DMS53 treated with DMSO at 0.1 percent for 48 hours (cell line): ENCODE measurements around the gene DSG2.

Experiments used
- DNase-seq: peaks from one replicate; lab custom pipeline; 2025; ENCODE audit not compliant: unreplicated experiment; lab: John Stamatoyannopoulos, UW

DSG2 gene

GRCh38 chr18:31551883-31552282 is 53.9 kb downstream of the DSG2 start:
- no peak for DNase-seq

GRCh38 chr18:31553800-31554199 is 55.8 kb downstream of the DSG2 start:
- no peak for DNase-seq

DNA sequence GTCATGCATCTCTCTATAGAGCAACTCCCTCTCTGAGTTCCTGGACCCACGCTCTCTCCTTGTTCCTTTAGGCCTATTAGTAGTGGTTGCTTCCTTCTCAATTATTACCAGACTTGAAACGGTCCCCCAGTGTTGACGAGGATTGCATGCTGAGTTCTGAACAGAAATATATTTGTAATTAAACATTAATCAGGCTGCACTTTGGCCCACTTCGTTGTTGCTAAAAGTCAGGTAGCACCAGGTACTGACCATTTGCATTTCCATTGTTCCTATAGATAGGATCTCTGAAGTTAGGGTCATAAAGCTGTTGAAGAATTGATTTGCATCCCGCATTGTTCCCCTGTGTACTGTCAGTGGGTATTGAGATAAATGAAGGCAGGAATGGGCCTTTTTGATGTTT is 56.8 kb downstream of the DSG2 start:
- no peak for DNase-seq

GRCh38 chr18:31555971-31556747 is 58.2 kb downstream of the DSG2 start:
- DNase-seq, result peak; percentile 58

DNA sequence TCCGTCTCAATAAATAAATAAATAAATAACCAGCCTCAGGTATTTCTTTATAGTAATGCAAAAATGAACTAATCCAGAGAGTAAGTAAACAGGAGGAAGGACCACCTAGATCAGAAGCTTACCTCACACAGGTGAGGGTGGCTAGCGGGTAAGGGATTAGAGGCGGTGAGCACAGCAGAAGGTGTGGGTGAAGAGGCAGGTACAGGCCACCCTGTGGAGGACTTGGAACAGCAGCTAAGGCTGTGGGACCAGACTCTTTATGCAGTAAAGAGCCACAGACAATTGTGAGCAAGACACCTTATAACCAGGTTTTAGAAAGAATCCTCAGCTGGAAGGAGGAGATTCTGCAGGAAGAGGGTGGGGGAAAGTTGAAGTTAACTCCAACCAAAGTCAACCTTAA is 59.5 kb downstream of the DSG2 start:
- no peak for DNase-seq

DNA sequence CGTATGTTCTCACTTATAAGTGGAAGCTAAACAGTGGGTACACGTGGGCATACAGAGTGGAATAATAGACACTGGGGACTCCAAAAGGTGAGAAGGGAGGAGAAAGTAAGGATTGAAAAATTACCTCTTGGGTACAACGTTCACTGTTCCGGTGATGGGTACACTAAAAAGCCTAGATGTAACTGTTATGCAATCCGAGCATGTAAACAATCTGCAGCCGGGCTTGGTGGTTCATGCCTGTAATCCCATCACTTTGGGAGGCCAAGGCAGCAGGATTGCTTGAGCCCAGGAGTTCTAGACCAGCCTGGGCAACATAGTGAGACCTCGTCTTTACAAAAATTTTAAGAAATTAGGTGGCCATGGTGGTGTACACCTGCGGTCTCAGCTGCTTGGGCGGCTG is 60.6 kb downstream of the DSG2 start:
- DNase-seq, result no peak

DNA sequence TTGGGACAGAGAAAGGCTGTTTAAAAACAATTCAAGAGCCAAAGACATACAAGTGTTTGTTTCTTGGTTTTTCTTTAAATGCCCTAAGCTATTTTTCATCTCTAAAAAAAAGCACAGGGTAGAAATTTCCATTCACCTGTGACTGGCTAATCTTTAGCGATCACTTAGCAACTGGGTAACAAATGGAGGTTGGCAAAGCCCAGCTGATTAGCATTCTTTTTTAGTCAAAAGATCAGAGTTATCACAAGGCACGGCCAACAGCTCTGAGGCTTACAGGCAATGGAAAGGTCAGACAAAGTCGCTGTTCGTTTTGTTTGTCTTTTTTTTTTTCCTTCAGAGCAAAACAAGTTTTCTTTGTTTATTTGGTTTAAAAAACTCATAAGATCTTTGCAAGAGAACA is 64.7 kb downstream of the DSG2 start:
- no peak for DNase-seq

DNA sequence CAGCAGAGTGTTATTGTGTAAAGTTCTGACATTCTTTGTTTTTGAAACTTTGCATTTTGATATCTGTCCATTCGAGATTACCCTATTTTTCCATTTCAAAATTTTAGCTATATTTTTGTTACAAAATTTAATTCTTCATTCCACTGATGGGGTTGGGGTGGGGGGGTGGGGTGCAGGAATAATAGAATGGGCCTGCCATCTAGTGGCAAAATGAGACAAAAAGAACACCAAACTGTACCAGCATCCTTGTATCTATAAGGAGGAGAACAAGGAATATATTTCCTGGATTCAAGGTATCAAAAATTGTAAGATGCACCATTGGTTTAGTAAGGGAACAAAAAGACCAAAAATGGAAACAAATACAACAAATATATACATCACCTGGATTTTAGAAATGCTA is 65.8 kb downstream of the DSG2 start:
- DNase-seq, result no peak

DNA sequence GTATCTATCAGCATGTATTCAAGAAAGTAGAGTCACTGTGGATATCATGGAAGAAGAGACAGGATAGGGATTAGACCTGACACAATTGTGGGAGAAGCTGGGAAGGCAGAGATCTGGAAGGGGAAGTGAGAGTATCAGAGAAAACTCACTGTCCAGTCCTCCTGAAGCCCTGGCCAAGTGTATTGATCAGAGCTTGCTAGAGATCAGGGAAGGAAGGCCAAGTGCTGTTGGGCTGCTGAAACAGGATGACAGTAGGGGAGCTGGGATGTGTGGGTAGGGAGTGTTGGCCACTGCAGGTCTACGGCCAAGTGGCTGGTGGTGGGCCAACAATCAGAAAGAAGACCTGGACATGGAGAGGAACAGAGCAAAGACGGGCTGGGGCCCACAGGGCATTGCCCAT is 67.4 kb downstream of the DSG2 start:
- DNase-seq, result no peak

- DNase-seq, result no peak
These were observed 68.0 kb downstream of the DSG2 start for GRCh38 chr18:31565782-31566512.

DNA sequence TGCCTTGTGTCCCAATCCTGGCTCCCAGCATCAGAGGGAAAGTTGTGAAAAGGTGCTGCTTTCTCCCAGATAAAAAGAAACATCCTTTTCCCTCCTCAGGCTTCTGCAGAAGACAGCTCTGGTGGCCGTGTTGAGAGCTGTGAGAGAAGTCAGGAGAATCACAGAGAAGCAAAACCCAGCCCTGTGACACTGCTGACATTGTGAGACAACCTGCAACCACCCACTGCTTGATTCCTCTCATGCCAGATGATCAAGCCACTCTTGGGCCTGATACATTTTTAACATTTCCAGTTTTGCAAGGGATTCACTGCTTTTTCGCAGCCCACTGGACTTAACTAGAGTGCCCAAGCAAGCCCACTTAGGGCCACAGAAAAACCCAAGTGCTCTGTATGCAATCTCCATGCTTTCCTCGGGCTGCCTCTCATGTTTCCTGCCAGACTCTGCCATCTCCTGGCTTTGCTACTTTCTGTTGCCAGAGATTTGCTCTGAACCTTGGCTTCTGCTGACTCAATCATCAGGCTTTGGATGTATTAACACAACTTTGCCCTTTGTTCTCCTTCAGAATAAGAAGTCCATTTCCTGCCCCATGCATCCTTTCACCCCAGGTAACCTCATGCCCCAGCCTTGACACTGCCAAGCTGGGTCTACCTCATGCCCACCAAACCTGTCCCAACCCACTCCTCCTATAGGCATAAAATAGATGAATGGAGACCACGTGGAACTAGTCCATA is 68.8 kb downstream of the DSG2 start:
- DNase-seq, result no peak

GRCh38 chr18:31572368-31572767 is 74.4 kb downstream of the DSG2 start:
- DNase-seq, result no peak

DNA sequence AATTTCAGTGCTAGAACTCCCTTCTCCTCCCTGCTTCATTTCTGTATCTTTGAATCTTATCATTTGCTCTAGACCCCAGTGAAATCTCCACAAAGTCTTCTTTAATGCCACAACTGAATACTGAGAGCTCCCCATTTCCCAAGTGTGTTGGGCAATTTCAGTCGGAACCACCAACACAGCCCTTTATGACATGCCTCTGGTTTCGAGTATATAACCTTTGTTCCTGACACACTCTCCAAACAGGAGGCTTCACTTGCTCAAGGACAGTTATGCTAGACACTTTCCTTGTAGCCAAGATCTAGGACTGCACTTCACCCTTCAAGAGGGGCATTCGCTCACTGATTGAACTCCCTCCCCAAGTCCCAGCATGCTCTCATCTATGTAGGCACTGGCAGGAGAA is 75.1 kb downstream of the DSG2 start:
- DNase-seq, result no peak

DNA sequence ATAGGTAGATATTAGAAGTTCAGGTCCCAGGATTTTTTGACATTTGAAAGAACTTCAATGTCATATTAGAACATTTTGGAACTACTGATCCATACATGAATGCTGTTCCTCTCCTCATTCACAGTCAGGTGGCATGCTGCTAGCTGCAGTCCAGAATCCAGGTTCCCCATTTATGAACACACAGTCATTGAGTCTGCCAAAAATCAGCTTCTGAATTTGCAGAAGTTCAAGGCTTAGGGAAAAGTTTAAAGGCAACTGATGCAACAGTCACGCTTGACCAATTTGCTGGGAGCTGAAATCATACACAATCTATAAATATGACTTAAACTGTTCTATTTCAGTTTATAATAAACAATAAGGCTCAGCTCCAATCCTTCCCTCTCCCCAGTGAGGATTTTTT is 76.4 kb downstream of the DSG2 start:
- DNase-seq, result no peak

DNA sequence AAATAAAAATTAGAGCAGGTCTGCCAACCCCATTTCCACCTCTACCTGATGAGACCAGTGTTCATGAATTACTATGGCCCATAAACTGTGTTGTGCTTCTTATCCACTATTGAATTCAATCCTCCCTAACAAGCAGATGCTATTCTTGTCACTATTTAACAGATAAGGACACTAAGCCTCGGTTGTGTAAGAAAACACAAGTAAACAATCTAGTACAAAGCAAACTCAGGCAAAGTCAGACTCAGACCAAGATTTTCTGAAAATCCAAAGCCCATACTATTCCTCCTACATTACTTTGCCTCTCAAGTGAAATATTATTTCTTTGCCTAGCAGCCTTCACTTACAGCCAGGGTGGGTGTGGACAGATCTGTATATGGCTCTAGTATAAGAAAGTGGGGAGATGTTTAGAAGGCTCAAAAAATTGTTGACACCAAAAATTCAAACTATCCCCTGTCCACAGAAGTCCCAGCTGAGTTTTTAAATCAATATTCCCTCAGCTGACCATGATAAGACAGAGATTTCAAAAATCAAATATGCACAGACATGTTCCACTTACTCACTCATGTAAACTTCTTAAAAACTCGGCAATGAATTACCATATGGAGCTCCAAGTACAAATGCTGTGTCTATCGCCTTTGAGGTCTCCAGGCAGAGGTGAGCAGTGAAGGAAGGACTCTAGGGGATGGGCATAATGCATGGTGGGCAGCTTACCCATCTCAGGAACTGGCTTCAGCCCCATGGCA is 77.7 kb downstream of the DSG2 start:
- DNase-seq, result no peak

- no peak for DNase-seq
These were observed 78.7 kb downstream of the DSG2 start for GRCh38 chr18:31576670-31577069.

GRCh38 chr18:31577195-31577594 is 79.2 kb downstream of the DSG2 start:
- DNase-seq, result no peak

- no peak for DNase-seq
These were observed 80.1 kb downstream of the DSG2 start for GRCh38 chr18:31578126-31578525.

GRCh38 chr18:31579375-31579774 is 81.4 kb downstream of the DSG2 start:
- no peak for DNase-seq

GRCh38 chr18:31581498-31582197 is 83.7 kb downstream of the DSG2 start:
- DNase-seq, result no peak
